Common myeloid progenitor, CD34-positive (primary cell): ENCODE results near the gene TOGARAM2.
"Not testable (repeated sequence)": the region's sequence is repeated elsewhere in the genome, so short reads cannot be mapped to it uniquely, and the experiment has no call there.

ENCODE experiments used
- CTCF ChIA-PET: fragments of 350-600 bp; sonication (Branson Sonifier 250); formaldehyde crosslinking; loops from one replicate; lab custom pipeline; 2021; ENCODE audit warnings: antibody characterized with exemption; lab: Charles Lee
- POLR2A ChIA-PET: fragments of 350-600 bp; sonication (Branson Sonifier 250); formaldehyde crosslinking; loops from one replicate; lab custom pipeline; 2021; ENCODE audit warnings: antibody characterized with exemption; lab: Charles Lee
- DNase-seq, 3 donors: peaks; one replicate each; pipeline versions ENCODE4 v3.0.0 to v3.0.0-alpha.2; 2013
- H3K27ac ChIP-seq, 2 experiments: 1 replicate in 1 of 2; 2 replicates in 1 of 2; pipeline ENCODE4 v1.7.0; 2013; ENCODE audit warnings: inconsistent platforms in 2 of 2, low read length in 2 of 2, mild to moderate bottlenecking in 2 of 2, low read depth in 1 of 2, moderate library complexity in 1 of 2; ENCODE audit not compliant: severe bottlenecking in 2 of 2, insufficient read depth in 1 of 2, poor library complexity in 1 of 2
- H3K27me3 ChIP-seq, 5 experiments: replicated peaks in 2 of 5; 1 replicate in 3 of 5; 2 replicates in 2 of 5; pipeline versions ENCODE4 v1.6.1 to v1.7.0; 2013; ENCODE audit warnings: low read length in 4 of 5, mild to moderate bottlenecking in 2 of 5, moderate library complexity in 2 of 5, inconsistent platforms in 1 of 5; ENCODE audit not compliant: insufficient read depth in 5 of 5, control insufficient read depth in 4 of 5
- H3K36me3 ChIP-seq, 4 experiments: 1 replicate in 2 of 4; 2 replicates in 2 of 4; pipeline versions ENCODE4 v1.6.1 to v1.7.0; 2013; ENCODE audit warnings: low read length in 3 of 4, control low read depth in 1 of 4, mild to moderate bottlenecking in 1 of 4; ENCODE audit not compliant: control insufficient read depth in 4 of 4, insufficient read depth in 4 of 4
- H3K4me1 ChIP-seq, 4 experiments: 1 replicate in 3 of 4; 2 replicates in 1 of 4; pipeline versions ENCODE4 v1.6.1 to v1.7.1; 2013; ENCODE audit warnings: low read length in 3 of 4, mild to moderate bottlenecking in 3 of 4, control low read depth in 1 of 4, inconsistent platforms in 1 of 4, moderate library complexity in 1 of 4; ENCODE audit not compliant: control insufficient read depth in 4 of 4, insufficient read depth in 4 of 4; ENCODE audit errors: control extremely low read depth in 1 of 4
- H3K4me3 ChIP-seq, 7 experiments: 1 replicate in 4 of 7; 2 replicates in 3 of 7; pipeline versions ENCODE4 v1.5.1 to v1.7.0; 2013; ENCODE audit warnings: mild to moderate bottlenecking in 7 of 7, low read length in 6 of 7, moderate library complexity in 6 of 7, inconsistent platforms in 2 of 7, low read depth in 2 of 7, control low read depth in 1 of 7; ENCODE audit not compliant: insufficient read depth in 4 of 7, control insufficient read depth in 1 of 7; ENCODE audit errors: extremely low read depth in 1 of 7
- H3K9me3 ChIP-seq, 5 experiments: 1 replicate in 4 of 5; 2 replicates in 1 of 5; pipeline versions ENCODE4 v1.6.1 to v1.7.1; 2013; ENCODE audit warnings: low read length in 4 of 5, mild to moderate bottlenecking in 2 of 5, inconsistent platforms in 1 of 5, low read depth in 1 of 5, moderate library complexity in 1 of 5; ENCODE audit not compliant: control insufficient read depth in 4 of 5, insufficient read depth in 2 of 5; ENCODE audit errors: control extremely low read depth in 1 of 5
- WGBS: methylation state at CpG from one replicate; pipeline ENCODE4 v1.1.5; 2013; ENCODE audit not compliant: insufficient coverage; 5-methylcytosine and 5-hydroxymethylcytosine counted together

Gene TOGARAM2

GRCh38 chr2:28975671-28976070 lies 5.4 kb upstream of the TOGARAM2 start:
- ChIA-PET CTCF (interaction anchor here (1.6 kb wide), 1 partner anchor 40 kb away, joined by 6 read pairs; no protein-coding TSS in a partner anchor), POLR2A (no interaction called here)
- H3K4me1 ChIP-seq: no peaks in the 10 kb centered on the region
- H3K36me3 ChIP-seq: no peaks in the 10 kb centered on the region
- no peak overlapping the region for H3K4me3 ChIP-seq
- H3K27me3 ChIP-seq: no peaks in the 10 kb centered on the region
- no peak overlapping the region for H3K27ac ChIP-seq
- no peak for DNase-seq
- H3K9me3 ChIP-seq: no peaks in the 10 kb centered on the region
- WGBS: 100% methylated on average over 1 of the region's 1 CpG

- Histone ChIP-seq H3K27me3 (no peaks in the 10 kb centered on the region), H3K4me1 (no peaks in the 10 kb centered on the region), H3K4me3 (no peak overlapping the region), H3K9me3 (no peaks in the 10 kb centered on the region), H3K36me3 (no peaks in the 10 kb centered on the region), H3K27ac (no peak overlapping the region)
- no peak for DNase-seq
- ChIA-PET CTCF (interaction anchor here (1.4 to 1.6 kb wide), 2 partner anchors 36 to 39 kb away, joined by 4 to 6 read pairs; no protein-coding TSS in a partner anchor), POLR2A (no interaction called here)
- WGBS: 93% methylated on average over 3 of the region's 3 CpGs
Measured at GRCh38 chr2:28976584-28976983, 4.5 kb upstream of the TOGARAM2 start.

- no peaks in the 10 kb centered on the region for H3K27me3 ChIP-seq
- no peaks in the 10 kb centered on the region for H3K9me3 ChIP-seq
- no peaks in the 10 kb centered on the region for H3K4me1 ChIP-seq
- no peak for DNase-seq
- no peak overlapping the region for H3K4me3 ChIP-seq
- 85% methylated on average over 10 of the region's 10 CpGs for WGBS
- H3K36me3 ChIP-seq: no peaks in the 10 kb centered on the region
- no peak overlapping the region for H3K27ac ChIP-seq
- ChIA-PET POLR2A (no interaction called here), CTCF (interaction anchor here (1.4 to 1.6 kb wide), 3 partner anchors 11 to 38 kb away, joined by 3 to 6 read pairs (median 4); no protein-coding TSS in a partner anchor)
Measured at GRCh38 chr2:28977176-28977875, 3.8 kb upstream of the TOGARAM2 start.

GRCh38 chr2:28978001-28978400 lies 3.1 kb upstream of the TOGARAM2 start:
- H3K36me3 ChIP-seq, H3K4me1 ChIP-seq, H3K27ac ChIP-seq, DNase-seq, H3K4me3 ChIP-seq, H3K9me3 ChIP-seq, POLR2A ChIA-PET, H3K27me3 ChIP-seq: not testable (repeated sequence)
- WGBS: 100% methylated on average over 6 of the region's 8 CpGs
- CTCF ChIA-PET: interaction anchor here (1.1 to 1.6 kb wide), 2 partner anchors 11 to 32 kb away, joined by 3 to 4 read pairs; no protein-coding TSS in a partner anchor

GRCh38 chr2:28978606-28979005 lies 2.5 kb upstream of the TOGARAM2 start:
- H3K36me3 ChIP-seq: no peaks in the 10 kb centered on the region
- H3K27me3 ChIP-seq: no peaks in the 10 kb centered on the region
- ChIA-PET POLR2A (no interaction called here), CTCF (interaction anchor here (0.6 to 1.6 kb wide), 3 partner anchors 10 to 80 kb away, joined by 3 to 4 read pairs (median 3); no protein-coding TSS in a partner anchor)
- WGBS: 91% methylated on average over 2 of the region's 6 CpGs
- H3K4me1 ChIP-seq: no peaks in the 10 kb centered on the region
- no peak overlapping the region for H3K27ac ChIP-seq
- H3K9me3 ChIP-seq: no peaks in the 10 kb centered on the region
- no peak for DNase-seq
- no peak overlapping the region for H3K4me3 ChIP-seq

GRCh38 chr2:28979041-28979440 lies 2.1 kb upstream of the TOGARAM2 start:
- no peak for DNase-seq
- H3K27me3 ChIP-seq: no peaks in the 10 kb centered on the region

More at GRCh38 chr2:28979041-28979440, 2.1 kb upstream of the TOGARAM2 start:
- H3K9me3 ChIP-seq: no peaks in the 10 kb centered on the region
- ChIA-PET POLR2A (no interaction called here), CTCF (interaction anchor here (0.6 to 1.6 kb wide), 3 partner anchors 10 to 80 kb away, joined by 3 to 4 read pairs (median 3); no protein-coding TSS in a partner anchor)
- H3K36me3 ChIP-seq: no peaks in the 10 kb centered on the region
- no peaks in the 10 kb centered on the region for H3K4me1 ChIP-seq
- whole genome bisulfite sequencing: 88% methylated on average over 7 of the region's 7 CpGs
- no peak overlapping the region for H3K27ac ChIP-seq
- no peak overlapping the region for H3K4me3 ChIP-seq
